Measurements from ENCODE around the gene CPT1B. TPM values are rescaled to one million over a fixed set of nuclear protein-coding genes. Genes with fewer than 3 reads are reported as not detected.

Gene CPT1B
- total RNA-seq, 4 donors from 2014 or later, result 4.7 to 12.0 (median 6.8) TPM

GRCh38 chr22:50576070-50576469 lies 2.2 kb downstream of the CPT1B start:
- intact Hi-C loops (cut with DNase I; ENCODE audit: low total_unique reads), result no loop called here
- TF ChIP-seq CTCF (IDR thresholded peaks at IDR 0.05), result no peak
- TF ChIP-seq POLR2A (IDR thresholded peaks at IDR 0.05), result no peak
- DNase-seq (ENCODE audit: low spot score in 2 of 2), result no peak
- 79 to 87% methylated on average over 4 to 5 of the region's 5 CpGs for WGBS, 2 donors
- H3K4me3 ChIP-seq (ENCODE audit: low read depth, poor library complexity, severe bottlenecking), result no peak overlapping the region

GRCh38 chr22:50575426-50575941 lies 2.7 kb downstream of the CPT1B start:
- intact Hi-C loops (cut with DNase I; ENCODE audit: low total_unique reads), result no loop called here
- DNase-seq (ENCODE audit: low spot score in 2 of 2), result no peak
- no peak for TF ChIP-seq POLR2A (IDR thresholded peaks at IDR 0.05)
- TF ChIP-seq CTCF (IDR thresholded peaks at IDR 0.05), result no peak
- H3K4me3 ChIP-seq (ENCODE audit: low read depth, poor library complexity, severe bottlenecking), result no peak overlapping the region
- 87 to 90% methylated on average over 8 of the region's 8 CpGs for WGBS, 2 donors

GRCh38 chr22:50574383-50574755 lies 3.9 kb downstream of the CPT1B start:
- DNase-seq (ENCODE audit: low spot score in 2 of 2), result no peak
- no peak overlapping the region for H3K4me3 ChIP-seq (ENCODE audit: low read depth, poor library complexity, severe bottlenecking)
- TF ChIP-seq POLR2A (IDR thresholded peaks at IDR 0.05) (no peak), CTCF (IDR thresholded peaks at IDR 0.05) (no peak)
- intact Hi-C loops (cut with DNase I; ENCODE audit: low total_unique reads), result no loop called here
- 92 to 97% methylated on average over 11 of the region's 11 CpGs for WGBS, 2 donors

- TF ChIP-seq POLR2A (IDR thresholded peaks at IDR 0.05) (no peak), CTCF (IDR thresholded peaks at IDR 0.05) (no peak)
- 89 to 93% methylated on average over 25 to 26 of the region's 26 CpGs for WGBS, 2 donors
These were observed 4.5 kb downstream of the CPT1B start for GRCh38 chr22:50573491-50574382.

GRCh38 chr22:50572965-50573364 lies 5.3 kb downstream of the CPT1B start:
- no peak for DNase-seq (ENCODE audit: low spot score in 2 of 2)
- TF ChIP-seq CTCF (IDR thresholded peaks at IDR 0.05), result no peak
- no peak for TF ChIP-seq POLR2A (IDR thresholded peaks at IDR 0.05)
- intact Hi-C loops (cut with DNase I; ENCODE audit: low total_unique reads), result no loop called here
- WGBS, 2 donors, result 91 to 96% methylated on average over 10 to 11 of the region's 11 CpGs
- H3K4me3 ChIP-seq (ENCODE audit: low read depth, poor library complexity, severe bottlenecking), result no peak overlapping the region

More at GRCh38 chr22:50573491-50574382, 4.5 kb downstream of the CPT1B start:
- intact Hi-C loops (cut with DNase I; ENCODE audit: low total_unique reads), result no loop called here
- DNase-seq (ENCODE audit: low spot score in 2 of 2), result no peak
- no peak overlapping the region for H3K4me3 ChIP-seq (ENCODE audit: low read depth, poor library complexity, severe bottlenecking)

All from lower leg skin (tissue), 4 donors.